ENCODE results near the gene LRP2.
"Not testable (repeated sequence)": the region's sequence is repeated elsewhere in the genome, so short reads cannot be mapped to it uniquely, and the experiment has no call there.

The LRP2 gene

DNA sequence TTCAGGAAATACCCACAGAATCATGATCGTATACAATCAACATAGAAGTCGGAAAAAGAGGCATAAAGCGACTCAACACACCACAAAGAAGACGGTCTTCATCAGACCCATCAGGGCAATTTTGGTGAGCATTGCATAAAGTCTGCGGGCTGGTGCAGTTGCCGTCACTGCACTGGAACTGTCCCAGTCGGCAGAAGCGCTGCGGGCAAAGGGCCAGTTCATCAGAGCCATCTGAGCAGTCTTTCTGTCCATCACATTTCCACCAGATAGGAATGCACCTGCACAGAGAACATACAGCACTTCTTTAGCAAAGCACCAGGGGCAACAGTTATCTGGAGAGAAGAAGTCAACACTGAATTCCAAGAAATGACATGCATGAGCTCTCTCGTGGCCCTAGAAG, 187.2 kb downstream of the LRP2 start:
- DNase-seq (ENCODE audit: low spot score), result no peak

DNA sequence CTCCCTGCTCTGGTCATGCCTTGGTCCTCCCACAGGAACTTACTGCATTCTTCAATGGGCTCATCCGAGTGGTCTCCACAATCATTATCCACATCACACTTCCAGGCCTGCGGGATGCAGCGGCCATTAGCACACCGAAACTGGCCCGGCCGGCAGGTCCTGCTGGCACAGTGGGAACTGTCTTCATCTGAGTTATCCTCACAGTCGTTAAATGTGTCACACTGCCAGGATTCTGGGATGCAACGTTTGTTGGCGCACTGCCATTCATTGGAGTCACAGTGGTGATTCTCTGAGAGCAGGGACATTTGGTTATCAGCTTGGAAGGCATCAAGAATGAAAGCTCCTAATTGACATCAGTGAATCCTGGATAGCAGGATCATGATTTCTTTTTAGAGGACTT, 188.5 kb downstream of the LRP2 start:
- no peak for DNase-seq (ENCODE audit: low spot score)

DNA sequence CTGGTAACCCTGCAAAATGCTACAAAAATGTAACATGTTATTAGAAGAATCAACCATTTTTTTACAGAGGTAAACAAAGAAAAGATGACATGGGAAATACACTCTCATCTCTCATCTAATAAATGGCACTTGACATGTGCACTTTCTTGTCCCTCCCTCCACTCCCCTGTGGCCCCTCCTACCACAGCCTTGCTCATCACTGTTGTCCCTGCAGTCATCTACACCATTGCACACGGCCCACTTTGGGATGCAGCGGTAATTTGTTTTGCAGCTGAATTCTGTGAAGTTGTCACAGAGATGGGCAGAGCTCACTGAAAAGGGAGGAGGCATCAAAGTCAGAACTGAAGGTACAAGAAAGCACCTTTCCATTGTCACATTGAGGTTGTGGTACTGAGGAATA, 189.4 kb downstream of the LRP2 start:
- DNase-seq (ENCODE audit: low spot score), result no peak

DNA sequence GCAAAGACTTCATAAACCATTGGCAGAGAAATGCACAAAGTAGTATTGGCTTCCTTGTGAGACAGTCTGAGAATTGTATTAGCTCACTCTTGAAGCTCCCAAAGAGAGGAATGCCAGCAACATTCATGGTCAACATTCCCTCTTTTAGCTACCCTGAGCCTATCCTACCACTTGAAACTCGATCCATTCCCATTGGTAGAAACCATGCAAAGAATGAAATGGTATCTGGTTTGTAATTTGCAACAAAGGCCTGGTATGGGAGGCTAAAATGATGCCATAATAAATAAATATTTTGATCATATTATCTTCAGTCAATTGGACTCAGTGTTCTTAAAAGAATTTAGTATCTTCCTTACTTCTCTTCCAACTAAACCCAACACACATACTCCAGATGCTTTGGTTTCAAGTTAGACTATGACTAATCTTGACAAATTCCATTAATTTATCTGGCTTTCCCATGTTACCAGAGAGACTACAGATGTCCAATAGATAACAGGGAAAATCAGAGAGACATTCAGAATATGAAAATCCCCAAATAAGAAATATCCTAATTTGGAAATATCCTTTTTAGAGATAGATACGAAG, 190.1 kb downstream of the LRP2 start:
- no peak for DNase-seq (ENCODE audit: low spot score)

DNA sequence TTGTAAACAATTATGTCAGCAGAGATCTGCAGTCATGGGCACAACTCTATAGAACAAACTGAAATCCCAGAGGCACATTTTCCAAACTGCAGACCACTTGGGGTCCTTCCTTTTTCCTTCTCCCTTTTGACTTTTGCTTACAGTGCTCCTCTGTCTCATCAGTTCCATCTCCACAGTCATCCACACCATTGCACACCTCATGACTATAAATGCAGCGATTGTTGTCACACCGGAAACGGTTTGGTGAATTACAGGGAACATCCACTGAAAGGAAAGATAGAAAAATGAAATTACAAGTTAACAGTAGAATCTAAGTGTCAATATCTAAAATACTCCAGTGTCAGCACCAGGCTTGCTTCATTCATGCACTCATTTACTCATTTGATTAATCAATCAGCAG, 196.5 kb downstream of the LRP2 start:
- no peak for DNase-seq (ENCODE audit: low spot score)

DNA sequence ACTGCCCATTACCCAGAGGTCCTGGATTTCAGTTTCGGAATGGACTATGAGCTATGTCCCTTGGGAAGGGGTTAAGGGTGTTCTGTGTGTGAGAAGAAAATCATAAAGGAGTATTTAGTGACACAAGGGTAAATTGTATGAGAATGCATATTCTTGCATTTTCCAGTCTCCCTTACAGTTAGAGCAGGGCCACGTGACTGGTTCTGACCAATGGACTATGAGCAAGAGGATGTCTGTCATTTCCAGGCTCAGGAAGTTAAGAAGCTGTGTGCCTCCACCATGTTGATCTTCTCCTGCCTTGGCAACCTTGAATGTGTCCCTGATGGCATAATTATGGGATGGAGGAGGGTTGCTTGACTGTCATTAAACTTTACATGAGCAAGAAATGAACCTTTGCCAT, 198.0 kb downstream of the LRP2 start:
- DNase-seq (ENCODE audit: low spot score), result no peak

DNA sequence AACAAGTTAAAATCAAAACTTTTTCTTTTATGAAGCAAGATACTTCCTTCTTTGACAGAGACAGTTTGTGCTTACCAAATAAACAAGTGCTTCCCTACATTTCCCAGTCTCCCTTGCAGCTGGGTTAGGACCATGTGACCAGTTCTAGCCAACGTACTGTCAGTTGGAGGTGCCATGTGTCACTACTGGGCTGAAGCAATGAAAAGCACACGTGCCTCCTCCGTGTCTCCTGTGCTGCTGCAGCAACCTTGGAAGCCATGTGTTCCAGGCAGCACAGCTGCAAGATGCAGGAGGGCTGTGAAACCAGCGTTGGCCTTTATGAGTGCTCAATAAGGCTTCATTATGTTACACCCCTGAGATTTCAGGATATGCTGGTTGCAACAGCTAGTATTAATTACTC, 199.7 kb downstream of the LRP2 start:
- no peak for DNase-seq (ENCODE audit: low spot score)

DNA sequence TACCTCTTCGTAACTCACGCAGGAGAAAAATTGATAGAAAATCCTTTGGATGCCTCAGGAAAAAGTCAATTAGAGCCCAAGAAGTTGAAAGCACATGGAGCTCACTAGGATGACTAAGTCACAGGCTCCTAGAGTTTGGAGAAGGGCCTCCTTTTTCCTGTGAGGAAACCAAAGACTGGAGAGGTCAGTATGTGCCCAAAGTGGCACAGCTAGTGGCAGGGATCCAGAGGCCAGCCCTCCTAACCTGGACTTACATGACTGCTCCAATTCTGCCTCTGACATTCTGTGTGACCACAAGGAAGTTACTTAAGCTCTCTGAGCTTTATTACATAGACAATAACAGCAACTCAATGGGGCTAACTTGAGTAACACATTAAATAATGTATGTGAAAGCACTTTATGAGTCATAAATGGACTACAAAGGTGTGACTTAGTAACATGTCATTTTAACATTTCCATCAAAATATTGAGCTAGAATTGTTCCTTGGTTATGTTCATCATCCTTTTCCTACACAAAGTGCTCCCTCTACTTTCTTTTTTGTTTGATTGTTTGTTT, 201.3 kb downstream of the LRP2 start:
- no peak for DNase-seq (ENCODE audit: low spot score)

DNA sequence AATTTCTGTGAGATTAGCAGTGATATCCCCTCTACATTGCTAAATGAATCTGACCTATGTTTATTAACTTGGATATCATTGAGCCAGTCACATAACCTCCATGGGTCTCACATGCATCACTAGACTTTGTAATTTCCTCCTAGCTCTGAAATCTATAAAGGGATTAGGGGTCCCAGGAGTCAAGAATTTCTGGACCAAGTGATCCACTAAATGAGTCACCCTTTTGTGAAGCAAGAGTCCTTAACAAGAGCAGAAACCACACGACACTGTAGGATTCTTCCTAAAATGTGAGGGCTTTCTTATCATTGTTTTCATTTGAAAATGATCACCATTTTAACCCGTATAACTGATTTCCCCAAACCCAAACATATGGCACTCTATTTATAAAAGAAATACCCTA, 202.6 kb downstream of the LRP2 start:
- no peak for DNase-seq (ENCODE audit: low spot score)

DNA sequence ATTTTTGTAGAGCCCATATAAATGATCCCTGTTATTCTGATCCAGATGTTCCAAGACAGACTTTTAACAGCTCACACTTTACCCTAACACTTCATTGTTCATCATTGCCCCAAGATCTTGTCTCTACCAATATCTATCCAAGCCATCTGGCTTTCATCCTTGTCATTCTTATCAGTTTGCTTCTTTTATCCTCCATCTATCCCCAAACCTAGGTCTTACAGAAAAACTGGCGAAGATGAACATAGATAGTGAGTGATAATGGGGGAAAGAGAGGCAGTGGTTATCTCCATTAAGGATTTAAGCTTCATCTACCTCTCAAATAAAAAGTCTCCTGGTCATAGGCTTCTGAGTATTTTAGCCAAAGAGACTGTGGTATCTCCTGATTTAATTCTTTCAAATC, 203.5 kb downstream of the LRP2 start:
- DNase-seq (ENCODE audit: low spot score), result no peak

DNA sequence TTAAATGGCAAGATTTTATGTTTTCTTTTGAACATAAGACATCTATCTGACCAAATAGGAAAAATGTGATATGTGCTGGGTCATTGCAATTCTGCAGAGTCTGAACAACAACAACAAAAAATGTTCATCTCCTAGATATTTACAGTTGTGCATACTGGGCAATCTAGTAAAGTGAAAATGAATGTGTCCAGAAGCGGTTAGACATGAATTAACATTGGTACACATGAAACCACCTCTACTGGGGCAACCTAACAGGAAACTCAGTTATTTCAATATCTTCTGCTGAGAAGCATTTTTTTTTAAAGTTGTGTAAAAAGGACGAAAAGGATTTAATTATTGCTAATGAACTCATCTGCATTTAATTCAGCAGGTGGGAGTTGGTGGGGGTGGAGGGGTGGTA, 216.1 kb downstream of the LRP2 start:
- no peak for DNase-seq (ENCODE audit: low spot score)

DNA sequence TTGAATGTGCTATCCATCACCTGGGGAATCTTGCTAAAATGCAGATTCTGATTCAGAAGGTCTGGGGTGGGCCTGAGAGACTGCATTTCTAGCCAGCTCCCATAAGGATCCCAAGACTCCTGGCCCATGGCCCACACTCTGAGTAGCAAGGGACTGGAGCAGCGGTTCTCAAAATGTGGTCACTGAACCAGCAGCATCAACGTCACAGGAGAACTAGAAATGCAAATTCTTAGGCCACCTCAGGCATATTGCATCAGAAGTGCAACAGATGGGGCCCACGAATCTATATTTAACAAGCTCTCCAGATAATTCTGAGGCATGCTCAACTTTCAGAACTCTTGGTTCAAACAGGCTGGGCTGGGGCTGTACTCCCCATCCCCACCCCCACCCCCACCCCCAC, 218.3 kb downstream of the LRP2 start:
- DNase-seq (ENCODE audit: low spot score), result no peak

DNA sequence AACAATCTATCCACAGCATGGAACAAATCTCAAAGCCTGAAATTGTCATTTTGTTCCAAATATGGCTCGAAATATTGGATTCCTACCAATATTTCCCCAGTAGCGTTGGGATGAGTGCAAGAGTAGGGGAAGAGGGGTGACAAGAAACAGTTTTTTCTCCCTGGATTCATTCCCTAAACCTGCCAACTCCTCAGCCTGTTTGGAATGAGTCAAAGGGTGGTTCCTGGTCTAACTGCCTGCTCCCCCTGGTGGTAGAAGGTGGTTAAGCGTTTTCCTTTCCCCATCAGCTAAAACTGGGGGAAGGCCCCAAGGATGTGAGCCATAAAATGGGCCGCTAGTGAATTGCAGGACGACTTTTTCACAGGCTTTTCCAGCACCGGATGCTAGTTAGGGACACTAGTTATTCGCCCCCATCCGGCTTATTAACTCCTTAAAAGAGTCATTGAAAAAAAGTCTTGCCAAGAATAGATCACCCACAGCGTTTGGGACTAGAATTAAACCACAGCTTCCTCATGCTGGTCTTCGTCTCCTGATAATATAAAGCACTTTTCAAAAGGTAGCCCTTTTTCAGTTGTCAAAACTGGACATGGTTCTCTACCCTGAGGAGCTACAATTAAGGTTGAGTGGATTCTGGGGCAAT, 220.5 kb downstream of the LRP2 start:
- peak; percentile 74 for DNase-seq (ENCODE audit: low spot score)

DNA sequence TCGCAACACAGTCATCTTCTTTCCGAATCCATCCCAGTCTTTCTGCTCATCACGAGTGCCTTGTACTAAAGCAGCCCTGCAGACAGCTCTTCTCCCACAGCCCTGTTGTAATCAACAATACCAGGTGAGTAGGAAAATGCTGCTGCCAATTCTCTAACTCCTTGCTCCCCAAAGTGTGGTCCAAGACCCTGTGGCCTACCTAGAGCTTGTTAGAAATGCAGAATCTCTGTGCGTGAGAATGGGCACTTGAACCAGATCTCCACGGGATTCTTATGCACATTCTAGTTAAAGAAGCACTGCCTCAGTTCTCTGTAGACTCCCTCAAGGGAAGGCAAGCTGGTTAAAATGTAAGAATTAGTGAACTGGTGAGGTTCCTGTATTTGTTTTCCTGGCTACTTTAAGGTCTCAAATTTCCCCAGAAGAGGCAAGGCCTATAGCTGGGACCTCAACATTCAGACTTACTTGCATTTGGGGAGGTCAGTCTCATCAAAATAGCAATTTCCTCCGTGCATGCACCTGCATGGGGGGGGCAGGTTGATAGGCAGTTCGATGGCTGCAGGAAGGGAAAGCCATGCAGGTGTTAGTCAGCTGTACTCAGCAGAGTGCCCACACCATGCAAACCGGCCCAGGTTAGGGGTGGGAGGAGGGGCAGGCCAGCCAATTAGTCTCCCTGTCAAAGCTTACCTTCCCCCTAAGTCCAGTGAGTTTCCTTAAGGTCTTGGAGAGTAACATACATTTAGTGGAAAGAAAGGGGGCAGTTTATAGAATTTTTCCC, 222.2 kb downstream of the LRP2 start:
- DNase-seq (ENCODE audit: low spot score), result no peak

DNA sequence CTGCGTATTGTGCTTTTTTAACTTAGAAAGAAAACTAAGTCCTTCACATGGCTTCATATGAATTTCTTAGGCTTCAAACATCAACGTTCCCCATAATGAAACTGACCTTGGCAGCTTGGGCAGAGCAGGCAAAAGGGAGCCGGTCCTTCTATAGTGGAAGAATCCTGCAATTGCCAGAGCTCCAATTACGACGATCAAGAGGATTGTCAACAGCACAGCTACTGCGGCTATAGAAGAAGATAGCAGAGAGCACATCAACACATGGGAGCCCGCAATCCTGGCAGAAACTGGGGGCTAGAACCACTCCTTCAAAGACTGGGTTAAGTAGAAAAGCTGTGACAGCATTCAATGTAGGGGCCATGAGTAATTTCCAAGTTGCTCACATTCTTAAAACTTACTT, 223.2 kb downstream of the LRP2 start:
- no peak for DNase-seq (ENCODE audit: low spot score)

DNA sequence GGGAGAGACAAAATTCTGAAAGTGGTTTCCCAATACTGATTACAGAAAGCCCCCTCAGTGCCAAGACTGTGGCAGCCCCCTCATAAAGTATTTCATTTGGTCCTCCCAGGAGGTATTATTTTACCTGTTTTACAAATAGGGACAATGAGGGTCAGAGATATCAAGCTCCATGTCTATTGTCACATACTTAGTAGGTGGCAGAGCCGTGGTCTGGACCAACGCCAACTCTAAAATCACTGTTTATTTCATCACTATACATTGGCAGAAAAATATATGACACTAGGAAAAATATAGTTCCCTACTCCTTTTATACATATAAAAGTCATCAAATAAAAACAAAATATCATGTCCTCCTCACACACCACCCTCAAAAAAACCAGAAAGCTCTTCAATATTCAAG, 224.4 kb downstream of the LRP2 start:
- no peak for DNase-seq (ENCODE audit: low spot score)

DNA sequence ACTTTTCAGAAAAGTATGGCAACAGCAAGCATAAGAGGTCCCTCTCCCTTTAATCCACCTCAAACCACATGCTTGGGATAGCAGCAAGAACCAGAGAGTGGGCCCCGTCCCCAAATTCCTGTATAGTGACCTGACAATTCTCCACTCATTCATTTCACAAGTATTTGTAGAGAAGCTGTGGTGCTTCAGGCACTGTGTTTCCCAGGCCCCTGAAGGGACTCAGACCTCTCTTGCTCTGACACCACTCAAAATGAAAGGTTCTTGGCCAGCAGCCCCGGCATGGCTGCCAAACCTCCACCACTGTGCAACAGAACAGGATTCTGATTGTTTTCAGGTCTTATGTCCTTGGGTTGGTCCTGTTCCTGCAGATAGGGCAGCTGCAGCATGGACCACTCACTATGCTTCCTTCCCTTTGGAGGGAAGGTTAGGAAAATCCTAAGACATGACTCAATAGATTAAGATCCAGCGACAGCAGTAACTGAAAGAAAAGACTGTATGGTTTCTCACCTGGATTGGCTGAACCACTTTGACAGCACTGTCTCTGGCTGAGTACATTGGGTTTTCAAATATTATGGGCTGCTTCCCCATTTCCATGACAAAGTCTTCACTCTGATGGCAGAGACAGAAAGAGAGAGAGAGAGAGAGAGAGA, 225.3 kb downstream of the LRP2 start:
- DNase-seq (ENCODE audit: low spot score), result no peak

DNA sequence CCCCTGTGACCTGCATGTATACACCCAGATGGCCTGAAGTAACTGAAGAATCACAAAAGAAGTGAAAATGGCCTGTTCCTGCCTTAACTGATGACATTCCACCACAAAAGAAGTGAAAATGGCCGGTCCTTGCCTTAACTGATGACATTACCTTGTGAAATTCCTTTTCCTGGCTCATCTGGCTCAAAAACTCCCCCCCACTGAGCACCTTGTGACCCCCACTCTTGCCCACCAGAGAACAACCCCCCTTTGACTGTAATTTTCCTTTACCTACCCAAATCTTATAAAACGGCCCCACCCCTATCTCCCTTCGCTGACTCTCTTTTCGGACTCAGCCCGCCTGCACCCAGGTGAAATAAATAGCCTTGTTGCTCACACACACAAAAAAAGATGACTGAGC, 225.9 kb downstream of the LRP2 start:
- DNase-seq (ENCODE audit: low spot score), result not testable (repeated sequence)

DNA sequence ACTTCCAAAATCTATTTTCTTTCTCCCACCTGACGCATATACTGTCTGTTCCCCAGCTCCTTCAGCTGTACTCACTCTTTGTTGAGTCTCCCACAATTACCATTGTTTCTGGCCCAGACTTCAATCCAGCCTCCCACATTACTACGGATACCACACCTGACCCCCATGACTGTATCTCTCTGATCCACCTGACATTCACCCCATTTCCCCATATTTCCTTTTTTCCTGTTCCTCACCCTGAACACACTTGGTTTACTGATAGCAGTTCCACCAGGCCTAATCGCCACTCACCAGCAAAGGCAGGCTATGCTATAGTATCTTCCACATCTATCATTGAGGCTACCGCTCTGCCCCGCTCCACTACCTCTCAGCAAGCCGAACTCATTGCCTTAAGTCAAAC, 228.1 kb downstream of the LRP2 start:
- not testable (repeated sequence) for DNase-seq (ENCODE audit: low spot score)

DNA sequence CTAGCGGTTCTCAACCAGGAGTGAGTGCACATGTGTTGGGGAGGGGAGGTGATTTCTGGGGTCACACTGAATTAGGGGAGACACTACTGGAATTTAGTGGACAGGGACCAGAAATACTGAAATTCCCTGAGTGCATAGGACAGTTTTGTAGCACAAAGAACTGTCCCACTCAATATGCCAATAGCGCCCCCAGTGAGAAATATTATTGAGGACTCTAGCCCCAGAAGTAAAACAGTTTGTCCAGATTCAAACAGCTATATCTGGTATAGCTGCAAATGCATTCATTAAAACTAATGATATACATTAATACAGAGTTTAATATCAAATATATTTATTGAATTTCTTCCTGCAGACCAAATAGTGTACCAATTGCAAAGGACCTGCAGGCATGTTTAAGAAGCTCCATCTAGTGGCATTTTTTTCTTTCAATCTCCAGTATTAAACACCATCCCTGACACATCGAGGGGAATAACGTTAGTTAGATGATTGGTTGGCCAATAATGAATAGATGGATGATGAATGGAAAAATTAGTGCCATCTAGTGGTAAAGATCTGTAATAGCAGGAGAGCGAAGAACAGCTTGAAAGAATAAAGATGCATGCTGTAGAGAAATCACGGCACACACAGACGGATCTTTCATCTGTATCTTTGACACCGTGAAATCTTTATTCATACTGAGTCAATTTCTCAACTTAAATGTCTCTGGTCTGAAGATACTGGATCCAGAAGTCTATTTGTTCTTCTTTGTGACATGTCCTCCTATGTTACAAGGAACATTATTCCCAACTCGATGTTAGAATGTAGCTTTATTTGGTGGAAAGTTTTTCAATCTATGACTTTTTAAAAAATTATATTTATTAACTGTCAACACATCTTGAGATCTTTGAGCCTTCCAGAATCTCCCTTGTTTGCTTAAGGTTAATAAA, 230.5 kb downstream of the LRP2 start:
- DNase-seq (ENCODE audit: low spot score), result peak; percentile 52

DNA sequence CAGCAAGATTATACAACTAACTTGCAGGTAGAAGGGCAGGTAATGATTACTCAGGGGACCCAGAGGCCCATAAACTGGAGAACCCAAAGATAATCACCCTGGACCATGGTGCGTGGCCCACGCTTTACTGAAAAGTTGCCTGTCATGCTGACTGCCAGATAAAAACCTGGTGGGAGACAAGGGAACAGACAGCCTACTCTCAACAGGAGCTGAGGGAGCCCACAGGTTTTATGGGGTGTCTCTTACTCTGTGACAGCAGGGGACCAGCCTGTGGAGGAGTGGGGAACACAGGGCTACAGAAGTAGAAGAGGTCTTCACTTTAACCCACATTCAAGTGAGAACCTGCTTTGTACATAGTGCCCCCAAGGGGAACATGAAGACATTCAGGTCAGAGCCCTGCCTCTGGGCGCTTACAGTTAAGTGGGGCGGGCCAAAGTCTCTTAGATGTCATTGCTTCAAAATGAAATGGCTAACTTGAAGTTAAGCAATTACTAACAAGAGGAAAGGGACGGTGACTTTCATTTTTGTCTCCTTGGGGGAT, 232.6 kb downstream of the LRP2 start:
- DNase-seq (ENCODE audit: low spot score), result no peak
